ENCODE results near the gene KMT2C.
"Not testable (repeated sequence)": the region's sequence is repeated elsewhere in the genome, so short reads cannot be mapped to it uniquely, and the experiment has no call there.

KMT2C gene

DNA sequence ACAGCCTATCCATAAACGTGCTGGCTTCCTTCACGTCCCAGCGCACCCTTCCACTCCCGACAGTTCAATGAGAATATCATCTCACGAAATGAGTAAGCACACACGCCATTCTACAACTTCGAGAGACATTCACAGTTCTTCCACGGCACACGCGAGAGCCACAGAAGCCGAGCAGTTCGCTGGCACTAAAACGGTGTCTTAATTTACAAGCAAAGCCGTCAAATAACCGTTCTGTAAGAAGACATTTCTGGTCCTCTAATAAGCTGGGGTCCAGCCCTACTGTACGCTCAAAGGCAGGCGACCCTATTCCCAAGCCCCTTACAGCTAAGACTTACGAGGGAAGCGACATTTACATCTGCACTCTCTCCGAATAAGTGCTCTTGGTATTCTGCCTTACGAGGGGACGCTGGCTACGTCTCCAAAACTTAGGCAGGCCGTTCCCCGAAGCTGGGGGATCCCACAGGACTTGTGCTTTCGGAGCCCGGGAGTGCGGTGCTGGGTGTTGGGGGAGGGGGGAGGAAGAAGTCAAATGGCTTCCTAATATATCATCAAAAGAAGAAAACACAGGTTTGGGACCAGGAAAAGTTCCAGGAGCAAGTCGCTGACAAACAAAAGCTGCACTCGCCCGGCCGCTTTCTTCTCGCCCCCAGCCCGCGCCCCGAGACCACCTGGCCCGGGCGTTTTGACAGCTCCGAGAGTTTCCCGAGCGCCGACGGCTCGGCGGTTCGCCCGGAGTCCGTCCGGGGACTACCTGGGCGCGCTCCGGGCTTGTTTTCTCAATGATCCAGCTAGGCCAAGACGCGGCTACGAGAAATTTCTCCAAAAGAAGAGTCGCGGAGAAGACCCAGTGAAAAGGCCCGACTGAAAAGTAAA lies 1.1 kb downstream of the KMT2C start:
- H3K27me3 Mint-ChIP-seq (ENCODE audit: low read depth); H3K9me3 Mint-ChIP-seq; H3K36me3 Mint-ChIP-seq (ENCODE audit: low read depth): not testable (repeated sequence)
- peak overlapping the region; percentile 90 for H3K27ac Mint-ChIP-seq
- peak overlapping the region; percentile 95 for H3K4me3 Mint-ChIP-seq
- peak; percentile 42 for DNase-seq (ENCODE audit: low spot score)
- peaks cover 24% of the 10 kb centered on the region for H3K4me1 Mint-ChIP-seq (ENCODE audit: low read depth)

DNA sequence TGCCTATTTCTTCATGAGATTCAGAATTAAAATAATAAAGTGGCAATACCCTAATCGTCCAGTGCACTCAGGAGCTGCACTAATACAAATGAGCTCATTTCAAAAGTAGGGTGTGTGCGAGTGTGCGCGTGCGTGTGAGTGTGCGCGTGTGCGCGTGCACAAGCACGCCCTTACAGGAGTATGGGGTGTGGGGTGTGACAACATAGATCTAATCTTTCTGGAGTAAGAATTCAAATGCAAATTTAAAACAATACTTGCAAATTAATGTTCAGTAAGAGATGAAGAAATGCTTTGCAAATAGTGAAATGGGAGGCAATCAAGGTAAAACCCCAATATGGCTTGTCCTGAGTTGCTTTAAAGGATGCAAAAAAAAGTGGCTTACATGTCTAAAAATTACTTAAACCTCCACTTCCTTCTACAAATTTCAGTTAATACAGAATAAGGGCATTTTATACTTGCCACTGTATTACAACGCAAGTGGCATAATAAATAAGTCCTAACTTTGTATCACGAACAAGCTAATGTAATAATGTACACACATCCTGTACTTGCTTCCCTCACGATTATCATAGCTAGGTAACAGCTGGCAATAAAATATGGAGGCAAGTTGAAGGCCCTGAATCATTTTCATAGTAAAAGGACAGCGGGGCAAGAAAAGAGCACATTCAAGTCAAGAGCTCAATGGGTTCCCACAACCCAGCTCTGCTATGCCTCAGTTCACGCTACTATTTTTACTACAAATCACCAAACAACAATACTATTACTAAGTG lies 1.9 kb downstream of the KMT2C start:
- H3K27ac Mint-ChIP-seq: peak overlapping the region; percentile 90
- DNase-seq (ENCODE audit: low spot score): peak; percentile 47
- peak overlapping the region; percentile 95 for H3K4me3 Mint-ChIP-seq
- not testable (repeated sequence) for H3K9me3 Mint-ChIP-seq; H3K36me3 Mint-ChIP-seq (ENCODE audit: low read depth); H3K27me3 Mint-ChIP-seq (ENCODE audit: low read depth)
- peaks cover 26% of the 10 kb centered on the region for H3K4me1 Mint-ChIP-seq (ENCODE audit: low read depth)

DNA sequence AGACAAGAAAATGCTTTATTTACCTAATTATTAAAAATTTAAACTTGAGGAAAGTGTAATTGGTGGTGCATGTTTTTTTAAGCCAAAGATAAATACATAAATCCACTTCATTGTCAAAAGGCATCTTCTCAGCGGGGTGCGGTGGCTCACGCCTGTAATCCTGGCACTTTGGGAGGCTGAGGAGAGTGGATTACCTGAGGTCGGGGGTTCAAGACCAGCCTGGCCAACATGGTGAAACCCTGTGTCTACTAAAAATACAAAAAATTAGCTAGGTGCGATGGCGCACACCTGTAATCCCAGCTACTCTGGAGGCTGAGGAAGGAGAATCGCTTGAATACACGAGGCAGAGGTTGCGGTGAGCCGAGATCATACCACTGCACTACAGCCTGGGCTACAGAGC lies 3.1 kb downstream of the KMT2C start:
- H3K36me3 Mint-ChIP-seq (ENCODE audit: low read depth); H3K27ac Mint-ChIP-seq; H3K27me3 Mint-ChIP-seq (ENCODE audit: low read depth); H3K9me3 Mint-ChIP-seq; DNase-seq (ENCODE audit: low spot score): not testable (repeated sequence)
- Mint-ChIP-seq H3K4me1 (ENCODE audit: low read depth) (peaks cover 31% of the 10 kb centered on the region), H3K4me3 (peak overlapping the region; percentile 95)

DNA sequence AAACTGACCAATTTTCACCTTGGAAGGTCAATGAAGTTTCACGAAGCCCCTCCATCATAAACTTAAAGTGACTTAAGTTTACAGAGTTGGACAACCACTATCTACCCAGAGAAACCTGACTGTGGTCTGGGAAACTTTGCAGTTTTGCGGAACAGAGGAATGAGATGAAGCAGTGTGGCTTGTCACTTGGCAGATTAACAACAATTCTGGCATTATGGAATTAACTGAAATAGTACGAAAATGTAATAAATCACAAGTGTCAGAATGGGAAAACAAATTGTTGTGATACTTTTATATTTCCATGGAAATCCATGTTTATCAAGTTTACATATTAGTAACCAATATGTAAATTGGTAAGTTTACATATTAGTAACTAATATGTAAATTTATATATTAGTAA lies 4.9 kb downstream of the KMT2C start:
- H3K4me1 Mint-ChIP-seq (ENCODE audit: low read depth): peaks cover 31% of the 10 kb centered on the region
- no peak for DNase-seq (ENCODE audit: low spot score)
- H3K27me3 Mint-ChIP-seq (ENCODE audit: low read depth): no peaks in the 10 kb centered on the region
- no peak overlapping the region for H3K4me3 Mint-ChIP-seq
- peaks cover 9% of the 10 kb centered on the region for H3K36me3 Mint-ChIP-seq (ENCODE audit: low read depth)
- no peaks in the 10 kb centered on the region for H3K9me3 Mint-ChIP-seq
- no peak overlapping the region for H3K27ac Mint-ChIP-seq

DNA sequence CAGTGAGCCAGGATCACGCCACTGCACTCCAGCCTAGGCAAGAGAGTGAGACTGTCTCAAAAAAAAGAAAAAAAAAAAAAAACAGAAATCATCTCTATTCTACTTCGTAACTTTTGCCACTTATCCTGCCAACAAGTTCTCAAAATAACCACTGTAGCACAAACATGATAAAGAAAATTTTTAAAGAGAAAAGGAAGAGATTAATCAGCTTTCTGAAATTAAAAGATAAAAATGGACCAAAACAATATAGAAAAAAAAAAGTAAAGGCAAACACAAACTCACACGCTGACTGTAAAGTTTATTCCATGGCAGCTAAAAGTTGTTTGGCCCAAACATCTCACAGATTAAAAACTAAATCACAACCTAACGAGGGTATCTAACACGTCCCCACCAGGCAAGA lies 5.7 kb downstream of the KMT2C start:
- not testable (repeated sequence) for H3K27me3 Mint-ChIP-seq (ENCODE audit: low read depth); H3K27ac Mint-ChIP-seq; H3K4me3 Mint-ChIP-seq; DNase-seq (ENCODE audit: low spot score); H3K9me3 Mint-ChIP-seq
- Mint-ChIP-seq H3K4me1 (ENCODE audit: low read depth) (peaks cover 31% of the 10 kb centered on the region), H3K36me3 (ENCODE audit: low read depth) (peaks cover 13% of the 10 kb centered on the region)

DNA sequence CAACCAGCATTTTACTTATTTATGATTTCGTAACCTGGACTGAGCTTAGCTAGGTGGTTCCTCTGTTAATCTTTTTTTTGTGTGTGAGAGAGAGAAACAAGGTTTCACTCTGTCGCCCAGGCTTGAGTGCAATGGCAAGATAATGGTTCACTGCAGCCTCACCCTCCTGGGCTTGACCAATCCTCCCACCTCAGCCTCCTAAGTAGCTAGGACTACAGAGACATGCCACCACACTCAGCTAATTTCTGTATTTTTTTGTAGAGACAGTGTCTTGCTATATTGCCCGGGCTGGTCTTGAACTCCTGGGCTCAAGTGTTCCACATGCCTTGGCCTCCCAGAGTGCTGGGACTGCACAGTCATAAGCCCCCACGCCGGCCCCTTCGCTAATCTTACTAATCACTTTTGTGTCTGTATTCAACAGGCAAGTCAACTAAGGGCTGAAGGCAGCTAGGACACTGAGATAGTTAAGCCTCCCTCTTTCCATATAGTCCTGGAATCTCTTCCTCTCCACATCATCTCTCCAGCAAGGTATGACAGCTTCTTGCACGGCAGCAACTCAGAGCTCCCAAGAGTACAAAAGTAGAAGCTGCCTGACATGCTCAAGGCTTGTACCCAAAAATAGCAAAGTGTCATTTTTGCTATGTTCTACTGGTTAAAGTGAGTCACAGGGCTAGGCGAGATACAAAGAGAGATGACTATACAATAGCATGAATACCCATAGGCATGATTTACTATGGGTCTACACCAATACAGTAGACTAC lies 11.3 kb downstream of the KMT2C start:
- peak overlapping the region; percentile 34 for H3K27ac Mint-ChIP-seq
- peaks cover 33% of the 10 kb centered on the region for H3K9me3 Mint-ChIP-seq
- H3K4me3 Mint-ChIP-seq: no peak overlapping the region
- H3K4me1 Mint-ChIP-seq (ENCODE audit: low read depth): peaks cover 30% of the 10 kb centered on the region
- peak; percentile 15 for DNase-seq (ENCODE audit: low spot score)
- no peaks in the 10 kb centered on the region for H3K27me3 Mint-ChIP-seq (ENCODE audit: low read depth)
- peaks cover 41% of the 10 kb centered on the region for H3K36me3 Mint-ChIP-seq (ENCODE audit: low read depth)

DNA sequence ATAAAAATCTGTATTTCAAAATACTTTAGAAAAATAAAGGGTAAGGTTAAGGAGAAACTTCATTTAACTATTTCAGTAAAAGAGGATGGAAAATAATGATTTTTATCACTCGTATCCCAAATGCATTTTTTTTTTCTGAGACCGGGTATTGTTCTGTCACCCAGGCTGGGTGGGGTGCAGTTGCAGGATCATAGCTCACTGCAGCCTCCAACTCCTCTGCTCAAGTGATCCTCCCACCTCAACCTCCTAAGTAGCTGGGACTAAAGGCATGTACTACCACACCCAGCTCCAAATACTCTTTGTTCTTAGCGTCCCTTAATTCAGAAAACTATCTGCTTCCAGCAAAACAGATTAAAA lies 11.8 kb downstream of the KMT2C start:
- H3K27me3 Mint-ChIP-seq (ENCODE audit: low read depth): no peaks in the 10 kb centered on the region
- no peak overlapping the region for H3K4me3 Mint-ChIP-seq
- no peak overlapping the region for H3K27ac Mint-ChIP-seq
- peaks cover 46% of the 10 kb centered on the region for H3K36me3 Mint-ChIP-seq (ENCODE audit: low read depth)
- H3K4me1 Mint-ChIP-seq (ENCODE audit: low read depth): peaks cover 30% of the 10 kb centered on the region
- no peak for DNase-seq (ENCODE audit: low spot score)
- peaks cover 37% of the 10 kb centered on the region for H3K9me3 Mint-ChIP-seq

DNA sequence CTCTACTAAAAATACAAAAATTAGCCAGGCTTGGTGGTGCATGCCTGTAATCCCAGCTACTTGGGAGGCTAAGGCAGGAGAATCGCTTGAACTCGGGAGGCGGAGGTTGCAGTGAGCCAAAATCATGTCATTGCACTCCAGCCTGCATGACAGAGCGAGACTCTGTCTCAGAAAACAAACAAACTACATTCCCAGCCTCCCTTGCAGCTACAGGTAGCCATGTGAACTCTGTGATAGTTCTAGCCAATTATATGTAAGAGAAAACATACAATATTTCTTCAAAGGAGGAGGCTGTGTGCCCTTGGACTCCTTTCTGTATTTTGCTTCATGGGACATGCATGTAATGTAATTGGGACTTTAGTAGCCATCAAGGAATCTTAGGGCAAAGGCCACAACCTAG lies 12.6 kb downstream of the KMT2C start:
- H3K4me3 Mint-ChIP-seq; H3K27ac Mint-ChIP-seq; DNase-seq (ENCODE audit: low spot score); H3K27me3 Mint-ChIP-seq (ENCODE audit: low read depth): not testable (repeated sequence)
- Mint-ChIP-seq H3K36me3 (ENCODE audit: low read depth) (peaks cover 44% of the 10 kb centered on the region), H3K4me1 (ENCODE audit: low read depth) (peaks cover 25% of the 10 kb centered on the region), H3K9me3 (peaks cover 39% of the 10 kb centered on the region)

DNA sequence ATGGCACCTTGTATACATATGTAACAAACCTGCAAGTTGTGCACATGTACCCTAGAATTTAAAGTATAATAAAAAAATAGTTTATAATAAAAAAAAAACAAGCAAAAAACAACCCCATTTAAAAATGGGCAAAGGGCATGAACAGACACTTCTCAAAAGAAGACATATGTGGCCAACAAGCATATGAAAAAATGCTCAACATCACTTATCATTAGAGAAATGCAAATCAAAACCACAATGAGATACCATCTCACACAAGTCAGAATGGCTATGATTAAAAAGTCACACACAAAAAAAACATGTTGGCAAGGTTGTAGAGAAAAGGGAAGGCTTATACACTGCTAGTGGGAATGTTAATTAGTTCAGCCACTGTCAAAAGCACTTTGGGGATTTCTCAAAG lies 14.9 kb downstream of the KMT2C start:
- Mint-ChIP-seq H3K36me3 (ENCODE audit: low read depth) (peaks cover 46% of the 10 kb centered on the region), H3K9me3 (peaks cover 41% of the 10 kb centered on the region), H3K4me1 (ENCODE audit: low read depth) (peaks cover 18% of the 10 kb centered on the region)
- not testable (repeated sequence) for DNase-seq (ENCODE audit: low spot score); H3K27ac Mint-ChIP-seq; H3K27me3 Mint-ChIP-seq (ENCODE audit: low read depth); H3K4me3 Mint-ChIP-seq

DNA sequence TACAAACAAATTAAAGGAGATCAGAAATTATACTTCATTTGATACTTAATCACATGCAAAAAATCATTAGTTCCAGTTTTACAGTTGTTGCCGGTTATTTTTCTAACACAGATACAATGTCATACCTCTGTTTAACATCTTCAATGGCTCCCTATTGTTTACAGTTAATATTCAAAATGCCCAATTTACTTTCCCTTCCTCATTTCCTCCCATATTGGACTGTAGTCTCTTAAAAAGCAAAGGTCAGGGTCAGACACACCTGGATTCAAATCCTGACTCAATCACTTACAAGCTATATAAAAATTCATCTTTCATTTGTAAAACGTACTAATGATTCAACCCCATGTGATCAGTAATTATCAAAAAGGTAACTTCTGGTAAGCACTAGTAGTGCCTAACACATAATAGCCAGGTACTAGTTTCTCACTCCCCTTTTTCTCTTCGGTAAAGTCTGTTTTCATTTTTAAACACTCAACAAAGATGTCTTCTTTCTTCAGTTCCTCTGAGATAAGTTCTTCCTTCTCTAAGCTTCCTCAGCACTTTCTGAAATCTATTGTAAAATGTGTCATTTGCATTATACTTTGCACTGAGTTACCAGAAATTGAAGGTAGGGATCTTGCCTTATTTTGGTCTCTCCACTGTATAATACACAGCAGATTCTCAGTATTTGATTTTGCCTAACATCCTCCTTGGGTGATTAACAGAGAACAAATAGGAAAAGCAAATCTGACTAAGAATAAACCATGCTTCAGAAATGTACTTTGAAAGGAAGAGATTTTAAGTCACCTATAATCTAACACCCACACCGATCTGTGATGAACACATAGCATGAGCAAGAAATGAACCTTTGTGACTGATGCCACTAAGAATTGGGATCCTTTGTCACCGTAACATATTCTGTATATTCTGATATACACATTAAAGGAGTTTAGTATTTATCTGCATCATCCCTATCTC lies 16.1 kb downstream of the KMT2C start:
- DNase-seq (ENCODE audit: low spot score): no peak
- Mint-ChIP-seq H3K4me3 (no peak overlapping the region), H3K4me1 (ENCODE audit: low read depth) (peaks cover 16% of the 10 kb centered on the region), H3K27me3 (ENCODE audit: low read depth) (no peaks in the 10 kb centered on the region), H3K36me3 (ENCODE audit: low read depth) (peaks cover 42% of the 10 kb centered on the region), H3K27ac (no peak overlapping the region), H3K9me3 (peaks cover 38% of the 10 kb centered on the region)

DNA sequence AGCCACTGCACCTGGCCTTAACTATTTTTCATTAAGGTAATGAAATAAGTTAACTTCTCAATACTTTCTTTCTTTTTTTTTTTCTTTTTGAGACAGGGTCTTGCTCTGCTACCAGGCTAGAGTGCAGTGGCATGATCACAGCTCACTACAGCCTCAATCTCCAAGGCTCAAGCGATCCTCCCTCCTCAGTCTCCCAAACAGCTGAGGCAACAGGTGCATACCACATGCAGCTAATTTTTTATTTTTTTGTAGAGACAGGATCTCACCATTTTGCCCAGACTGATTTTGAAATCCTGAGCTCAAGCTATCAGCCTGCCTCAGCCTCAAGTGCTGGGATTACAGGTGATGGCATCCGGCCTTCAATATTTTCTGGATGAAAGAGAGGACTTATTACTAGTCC lies 21.0 kb downstream of the KMT2C start:
- H3K9me3 Mint-ChIP-seq: peaks cover 15% of the 10 kb centered on the region
- no peaks in the 10 kb centered on the region for H3K27me3 Mint-ChIP-seq (ENCODE audit: low read depth)
- no peak for DNase-seq (ENCODE audit: low spot score)
- no peak overlapping the region for H3K4me3 Mint-ChIP-seq
- H3K36me3 Mint-ChIP-seq (ENCODE audit: low read depth): peaks cover 12% of the 10 kb centered on the region
- peaks cover 3% of the 10 kb centered on the region for H3K4me1 Mint-ChIP-seq (ENCODE audit: low read depth)
- no peak overlapping the region for H3K27ac Mint-ChIP-seq

DNA sequence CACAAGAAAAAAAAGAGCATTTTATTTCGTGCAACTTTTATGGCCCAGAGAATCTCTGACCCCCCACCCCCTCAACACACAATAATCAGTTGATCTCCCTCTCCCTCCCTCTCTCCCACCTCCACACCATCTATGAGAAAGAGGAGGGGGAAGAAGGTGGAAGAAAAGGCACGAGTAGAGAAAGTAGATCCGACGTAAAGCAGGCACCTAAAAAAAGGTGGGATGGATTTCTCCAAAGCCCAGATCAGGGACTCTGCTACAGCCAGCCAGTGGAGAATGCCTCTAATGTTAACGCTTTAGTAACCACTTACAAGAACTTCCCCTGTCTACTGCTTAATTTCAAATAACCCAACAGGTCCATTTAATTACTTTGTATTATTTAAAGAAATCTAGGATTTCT lies 24.4 kb downstream of the KMT2C start:
- Mint-ChIP-seq H3K4me3 (no peak overlapping the region), H3K27ac (no peak overlapping the region), H3K36me3 (ENCODE audit: low read depth) (peaks cover 7% of the 10 kb centered on the region), H3K9me3 (peaks cover 5% of the 10 kb centered on the region), H3K4me1 (ENCODE audit: low read depth) (no peaks in the 10 kb centered on the region), H3K27me3 (ENCODE audit: low read depth) (no peaks in the 10 kb centered on the region)
- no peak for DNase-seq (ENCODE audit: low spot score)

DNA sequence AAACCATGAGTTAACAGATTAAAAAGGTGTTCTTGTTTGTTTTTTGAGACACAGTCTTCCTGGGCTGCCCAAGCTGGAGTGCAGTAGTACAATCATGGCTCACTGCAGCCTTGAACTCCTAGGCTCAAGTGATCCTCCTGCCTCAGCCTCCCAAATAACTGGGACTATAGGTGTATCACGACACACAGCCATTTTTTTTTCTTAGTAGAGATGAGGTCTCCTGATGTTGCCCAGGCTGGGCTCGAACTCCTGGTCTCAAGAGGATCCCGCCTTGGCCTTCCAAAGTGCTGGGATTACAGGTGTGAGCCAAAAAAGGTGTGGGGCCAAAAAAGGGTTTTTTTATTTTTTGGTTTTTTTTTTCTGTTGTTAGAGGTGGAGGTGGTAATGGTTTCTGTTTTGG lies 29.3 kb downstream of the KMT2C start:
- H3K27ac Mint-ChIP-seq: no peak overlapping the region
- H3K9me3 Mint-ChIP-seq: peaks cover 3% of the 10 kb centered on the region
- no peaks in the 10 kb centered on the region for H3K4me1 Mint-ChIP-seq (ENCODE audit: low read depth)
- no peak for DNase-seq (ENCODE audit: low spot score)
- H3K36me3 Mint-ChIP-seq (ENCODE audit: low read depth): peaks cover 10% of the 10 kb centered on the region
- no peaks in the 10 kb centered on the region for H3K27me3 Mint-ChIP-seq (ENCODE audit: low read depth)
- H3K4me3 Mint-ChIP-seq: no peak overlapping the region
